ENCODE data around the gene NEB. TPM values are rescaled to one million over a fixed set of nuclear protein-coding genes. Genes with fewer than 3 reads are reported as not detected.

Gene NEB
- total RNA-seq, 1 donor from 2014 or later, result 1.0 TPM

DNA sequence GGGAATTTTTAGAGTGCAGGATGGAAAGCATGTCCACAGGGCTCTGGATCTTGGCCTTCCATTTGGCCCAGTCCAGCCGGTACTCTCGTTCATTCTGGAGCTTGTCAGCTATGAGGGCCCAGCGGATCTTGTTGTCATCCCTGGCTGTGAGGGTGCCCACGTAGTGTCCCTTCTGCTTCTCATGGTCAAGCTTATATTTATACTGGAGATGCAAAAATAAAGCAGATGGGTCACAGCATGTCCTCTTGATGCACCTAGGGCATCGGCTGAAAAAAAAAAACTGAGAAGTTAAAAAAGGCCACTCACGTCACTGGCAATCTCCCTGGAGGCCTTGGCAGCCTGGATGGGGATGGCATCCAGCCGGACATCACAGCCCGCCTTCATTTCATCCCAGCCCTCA lies 164.1 kb downstream of the NEB start:
- Mint-ChIP-seq H3K9me3 (ENCODE audit: low read depth) (no peaks in the 10 kb centered on the region), H3K4me3 (ENCODE audit: unreplicated experiment) (no peak overlapping the region), H3K4me1 (ENCODE audit: low read depth) (peaks cover 5% of the 10 kb centered on the region), H3K27me3 (ENCODE audit: low read depth) (no peaks in the 10 kb centered on the region), H3K36me3 (ENCODE audit: low read depth) (no peaks in the 10 kb centered on the region), H3K27ac (ENCODE audit: unreplicated experiment) (no peak overlapping the region)
- TF ChIP-seq, protein P1, sequence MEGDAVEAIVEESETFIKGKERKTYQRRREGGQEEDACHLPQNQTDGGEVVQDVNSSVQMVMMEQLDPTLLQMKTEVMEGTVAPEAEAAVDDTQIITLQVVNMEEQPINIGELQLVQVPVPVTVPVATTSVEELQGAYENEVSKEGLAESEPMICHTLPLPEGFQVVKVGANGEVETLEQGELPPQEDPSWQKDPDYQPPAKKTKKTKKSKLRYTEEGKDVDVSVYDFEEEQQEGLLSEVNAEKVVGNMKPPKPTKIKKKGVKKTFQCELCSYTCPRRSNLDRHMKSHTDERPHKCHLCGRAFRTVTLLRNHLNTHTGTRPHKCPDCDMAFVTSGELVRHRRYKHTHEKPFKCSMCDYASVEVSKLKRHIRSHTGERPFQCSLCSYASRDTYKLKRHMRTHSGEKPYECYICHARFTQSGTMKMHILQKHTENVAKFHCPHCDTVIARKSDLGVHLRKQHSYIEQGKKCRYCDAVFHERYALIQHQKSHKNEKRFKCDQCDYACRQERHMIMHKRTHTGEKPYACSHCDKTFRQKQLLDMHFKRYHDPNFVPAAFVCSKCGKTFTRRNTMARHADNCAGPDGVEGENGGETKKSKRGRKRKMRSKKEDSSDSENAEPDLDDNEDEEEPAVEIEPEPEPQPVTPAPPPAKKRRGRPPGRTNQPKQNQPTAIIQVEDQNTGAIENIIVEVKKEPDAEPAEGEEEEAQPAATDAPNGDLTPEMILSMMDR (IDR thresholded peaks at IDR 0.05), result no peak
- no peak for DNase-seq (ENCODE audit: low spot score)

DNA sequence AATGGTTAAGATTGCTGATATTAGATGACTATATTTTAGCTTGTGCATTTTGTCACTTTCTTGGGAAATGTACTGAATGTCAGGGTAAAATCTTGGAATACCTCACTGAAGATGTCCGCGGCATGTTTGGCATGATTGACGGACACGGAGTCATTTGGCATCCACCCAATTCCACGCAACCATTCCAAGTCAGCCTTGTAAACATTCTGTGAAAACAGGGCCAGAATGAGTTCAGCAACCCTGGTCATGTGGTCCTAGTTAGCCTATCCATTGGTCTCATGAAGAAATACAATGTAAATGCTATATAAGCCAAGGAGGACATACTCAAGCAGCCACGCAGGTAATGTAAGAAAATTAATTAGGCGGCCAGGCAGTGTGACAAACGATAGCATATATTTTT lies 165.1 kb downstream of the NEB start:
- Mint-ChIP-seq H3K36me3 (ENCODE audit: low read depth) (no peaks in the 10 kb centered on the region), H3K4me1 (ENCODE audit: low read depth) (peaks cover 5% of the 10 kb centered on the region), H3K27ac (ENCODE audit: unreplicated experiment) (no peak overlapping the region), H3K4me3 (ENCODE audit: unreplicated experiment) (no peak overlapping the region), H3K27me3 (ENCODE audit: low read depth) (no peaks in the 10 kb centered on the region), H3K9me3 (ENCODE audit: low read depth) (no peaks in the 10 kb centered on the region)
- no peak for DNase-seq (ENCODE audit: low spot score)
- TF ChIP-seq, protein P1 (IDR thresholded peaks at IDR 0.05), result no peak

DNA sequence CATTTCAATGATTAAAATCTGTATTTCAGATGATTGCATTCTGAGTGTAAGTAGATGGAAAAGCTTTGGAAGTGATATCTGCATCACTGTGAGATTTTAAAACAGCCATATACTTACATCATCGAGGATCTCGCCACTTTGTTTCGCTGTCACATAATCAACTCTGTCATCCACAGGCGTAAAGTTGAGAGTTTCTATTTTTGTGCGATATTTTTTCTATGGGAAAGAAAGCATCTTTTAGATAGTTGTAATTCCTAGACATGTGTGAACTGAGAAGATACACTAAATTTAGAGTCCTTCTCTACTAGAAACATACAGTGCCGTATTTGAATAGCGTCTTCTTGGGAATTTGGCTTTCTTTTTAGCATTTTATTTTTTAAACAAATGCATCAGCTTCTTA lies 165.8 kb downstream of the NEB start:
- Mint-ChIP-seq H3K4me1 (ENCODE audit: low read depth) (peaks cover 5% of the 10 kb centered on the region), H3K4me3 (ENCODE audit: unreplicated experiment) (no peak overlapping the region), H3K27me3 (ENCODE audit: low read depth) (no peaks in the 10 kb centered on the region), H3K9me3 (ENCODE audit: low read depth) (no peaks in the 10 kb centered on the region), H3K36me3 (ENCODE audit: low read depth) (no peaks in the 10 kb centered on the region), H3K27ac (ENCODE audit: unreplicated experiment) (no peak overlapping the region)
- no peak for DNase-seq (ENCODE audit: low spot score)
- TF ChIP-seq, protein P1 (IDR thresholded peaks at IDR 0.05), result no peak

DNA sequence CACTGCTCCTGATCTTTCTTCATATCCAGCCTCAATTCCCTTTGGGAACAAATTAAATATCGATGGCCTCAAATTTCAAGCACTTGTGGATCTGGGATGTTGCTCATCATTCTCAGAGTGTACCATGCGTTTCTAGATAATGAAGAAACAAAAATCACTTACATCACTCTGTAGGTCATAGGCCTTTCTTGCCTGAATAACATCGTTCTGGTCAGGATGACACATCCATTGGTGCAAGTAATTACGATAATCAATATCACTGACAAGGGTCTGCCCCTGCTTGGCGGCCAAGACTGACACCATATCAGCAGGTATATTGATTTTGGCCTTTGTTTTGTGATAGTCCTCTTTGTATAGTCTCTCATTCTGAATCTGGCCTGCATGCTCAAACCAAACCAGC lies 167.3 kb downstream of the NEB start:
- Mint-ChIP-seq H3K27me3 (ENCODE audit: low read depth) (no peaks in the 10 kb centered on the region), H3K9me3 (ENCODE audit: low read depth) (no peaks in the 10 kb centered on the region), H3K4me3 (ENCODE audit: unreplicated experiment) (no peak overlapping the region), H3K27ac (ENCODE audit: unreplicated experiment) (no peak overlapping the region), H3K36me3 (ENCODE audit: low read depth) (no peaks in the 10 kb centered on the region), H3K4me1 (ENCODE audit: low read depth) (peaks cover 5% of the 10 kb centered on the region)
- no peak for DNase-seq (ENCODE audit: low spot score)
- TF ChIP-seq, protein P1 (IDR thresholded peaks at IDR 0.05), result no peak

DNA sequence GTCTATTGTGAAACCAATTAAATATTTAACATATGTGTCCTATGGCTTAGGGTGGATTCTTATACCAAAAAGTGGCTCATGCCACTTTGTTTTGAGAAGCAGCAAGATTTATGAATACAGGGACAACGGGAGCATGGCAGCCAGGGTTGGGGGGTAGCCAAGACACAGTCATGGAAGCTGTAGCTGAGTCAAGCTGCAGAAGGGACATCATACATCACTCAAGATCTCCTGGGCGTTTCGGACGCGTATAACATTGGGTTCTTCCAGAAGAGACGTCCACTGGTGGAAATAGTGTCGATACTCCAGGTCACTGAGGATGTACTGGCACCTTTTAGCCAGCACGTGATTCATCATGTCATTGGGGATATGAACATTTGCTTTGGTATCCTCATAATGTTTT lies 171.9 kb downstream of the NEB start:
- no peaks in the 10 kb centered on the region for H3K27me3 Mint-ChIP-seq (ENCODE audit: low read depth)
- no peak overlapping the region for H3K4me3 Mint-ChIP-seq (ENCODE audit: unreplicated experiment)
- TF ChIP-seq, protein P1 (IDR thresholded peaks at IDR 0.05), result no peak

More for the DNA sequence above, 171.9 kb downstream of the NEB start:
- peaks cover 15% of the 10 kb centered on the region for H3K4me1 Mint-ChIP-seq (ENCODE audit: low read depth)
- H3K36me3 Mint-ChIP-seq (ENCODE audit: low read depth), result no peaks in the 10 kb centered on the region
- H3K27ac Mint-ChIP-seq (ENCODE audit: unreplicated experiment), result no peak overlapping the region
- peaks cover 2% of the 10 kb centered on the region for H3K9me3 Mint-ChIP-seq (ENCODE audit: low read depth)
- DNase-seq (ENCODE audit: low spot score), result no peak
